ENCODE results near the gene ADA. TPM values are rescaled to one million over a fixed set of nuclear protein-coding genes. Genes with fewer than 3 reads are reported as not detected.

ADA gene
- total RNA-seq, 4 donors from 2014 or later, result 2.6 to 5.4 (median 2.9) TPM

GRCh38 chr20:44666066-44666465 is 14.6 kb upstream of the ADA start:
- no peak overlapping the region for H3K4me3 ChIP-seq
- no peak for TF ChIP-seq CTCF (IDR thresholded peaks at IDR 0.05)
- no peak for TF ChIP-seq POLR2A (IDR thresholded peaks at IDR 0.05)
- TF ChIP-seq POLR2AphosphoS5 (IDR thresholded peaks at IDR 0.05), result no peak
- TF ChIP-seq EP300 (IDR thresholded peaks at IDR 0.05; ENCODE audit: low read depth), result no peak
- H3K4me1 ChIP-seq, result no peaks in the 10 kb centered on the region
- intact Hi-C loops (cut with DNase I; ENCODE audit: low total_unique reads), result no loop called here
- H3K27me3 ChIP-seq, result no peaks in the 10 kb centered on the region
- H3K27ac ChIP-seq, result no peak overlapping the region
- H3K9me3 ChIP-seq, result no peaks in the 10 kb centered on the region
- WGBS, 2 donors (ENCODE audit: low coverage in 1 of 2), result 67 to 74% methylated on average over 1 to 3 of the region's 3 CpGs
- in situ Hi-C loops (cut with MboI; ENCODE audit: low pct_ligation_motif_present in 1 of 4, low pct_unique_long_range_greater_than_20kb in 1 of 4, low sequenced_read_pairs in 3 of 4), result no loop called here
- DNase-seq, result no peak
- H3K36me3 ChIP-seq, result no peaks in the 10 kb centered on the region

GRCh38 chr20:44664131-44664530 is 12.6 kb upstream of the ADA start:
- Histone ChIP-seq H3K27ac (no peak overlapping the region), H3K4me3 (no peak overlapping the region), H3K36me3 (no peaks in the 10 kb centered on the region), H3K9me3 (no peaks in the 10 kb centered on the region), H3K4me1 (no peaks in the 10 kb centered on the region), H3K27me3 (no peaks in the 10 kb centered on the region)
- in situ Hi-C loops (cut with MboI; ENCODE audit: low pct_ligation_motif_present in 1 of 4, low pct_unique_long_range_greater_than_20kb in 1 of 4, low sequenced_read_pairs in 3 of 4) (no loop called here), intact Hi-C loops (cut with DNase I; ENCODE audit: low total_unique reads) (no loop called here)
- 57 to 64% methylated on average over 3 of the region's 3 CpGs for WGBS, 2 donors (ENCODE audit: low coverage in 1 of 2)
- TF ChIP-seq POLR2A (IDR thresholded peaks at IDR 0.05) (no peak), EP300 (IDR thresholded peaks at IDR 0.05; ENCODE audit: low read depth) (no peak), POLR2AphosphoS5 (IDR thresholded peaks at IDR 0.05) (no peak), CTCF (IDR thresholded peaks at IDR 0.05) (no peak)
- no peak for DNase-seq

- in situ Hi-C loops (cut with MboI; ENCODE audit: low pct_ligation_motif_present in 1 of 4, low pct_unique_long_range_greater_than_20kb in 1 of 4, low sequenced_read_pairs in 3 of 4) (no loop called here), intact Hi-C loops (cut with DNase I; ENCODE audit: low total_unique reads) (no loop called here)
- no peaks in the 10 kb centered on the region for H3K9me3 ChIP-seq
- no peak for DNase-seq
- H3K27me3 ChIP-seq, result no peaks in the 10 kb centered on the region
- no peaks in the 10 kb centered on the region for H3K4me1 ChIP-seq
- no peak overlapping the region for H3K27ac ChIP-seq
- TF ChIP-seq CTCF (IDR thresholded peaks at IDR 0.05), result no peak
- no peak for TF ChIP-seq POLR2A (IDR thresholded peaks at IDR 0.05)
- no peak for TF ChIP-seq EP300 (IDR thresholded peaks at IDR 0.05; ENCODE audit: low read depth)
- no peak for TF ChIP-seq POLR2AphosphoS5 (IDR thresholded peaks at IDR 0.05)
- no peaks in the 10 kb centered on the region for H3K36me3 ChIP-seq
- 95% methylated on average over 2 of the region's 3 CpGs; no CpG with 5 or more reads in 1 of the 2 donors for WGBS, 2 donors (ENCODE audit: low coverage in 1 of 2)
- H3K4me3 ChIP-seq, result no peak overlapping the region
Measured at GRCh38 chr20:44662261-44662660, 10.8 kb upstream of the ADA start.

- 67 to 90% methylated on average over 4 to 5 of the region's 5 CpGs for WGBS, 2 donors (ENCODE audit: low coverage in 1 of 2)
- no peaks in the 10 kb centered on the region for H3K27me3 ChIP-seq
- no peaks in the 10 kb centered on the region for H3K36me3 ChIP-seq
- DNase-seq, result no peak
- no peak overlapping the region for H3K4me3 ChIP-seq
- intact Hi-C loops (cut with DNase I; ENCODE audit: low total_unique reads) (no loop called here), in situ Hi-C loops (cut with MboI; ENCODE audit: low pct_ligation_motif_present in 1 of 4, low pct_unique_long_range_greater_than_20kb in 1 of 4, low sequenced_read_pairs in 3 of 4) (no loop called here)
- TF ChIP-seq EP300 (IDR thresholded peaks at IDR 0.05; ENCODE audit: low read depth) (no peak), POLR2A (IDR thresholded peaks at IDR 0.05) (no peak), POLR2AphosphoS5 (IDR thresholded peaks at IDR 0.05) (no peak), CTCF (IDR thresholded peaks at IDR 0.05) (no peak)
- no peak overlapping the region for H3K27ac ChIP-seq
- no peaks in the 10 kb centered on the region for H3K4me1 ChIP-seq
- no peaks in the 10 kb centered on the region for H3K9me3 ChIP-seq
Measured at GRCh38 chr20:44660581-44660980, 9.1 kb upstream of the ADA start.
